WTC11 (cell line): ENCODE results near the gene CCL22. TPM values are rescaled to one million over a fixed set of nuclear protein-coding genes. Genes with fewer than 3 reads are reported as not detected.

Experiments
- ATAC-seq: fragments of 200-7000 bp; cut with Tn5 transposase; 2 replicates; pipeline ENCODE4 v1.10.0; 2021; ENCODE audit warnings: mild to moderate bottlenecking, moderate library complexity
- CTCF ChIA-PET: fragments of 300-600 bp; sonication (Branson Sonifier 250); formaldehyde crosslinking; loops from one replicate; lab custom pipeline; 2021; ENCODE audit warnings: antibody characterized with exemption; lab: Charles Lee
- POLR2A ChIA-PET: fragments of 350-600 bp; sonication (Branson Sonifier 250); formaldehyde crosslinking; loops from one replicate; lab custom pipeline; 2021; ENCODE audit warnings: antibody characterized with exemption; lab: Charles Lee
- DNase-seq: peaks from one replicate; pipeline ENCODE4 v3.0.0; 2021; ENCODE audit warnings: low spot score
- H3K27ac Mint-ChIP-seq: 2 replicates; pipeline ENCODE4 v1.8.0; 2021; ENCODE audit warnings: mixed read lengths
- H3K27me3 Mint-ChIP-seq: 2 replicates; pipeline ENCODE4 v1.8.0; 2021; ENCODE audit warnings: low read depth, mild to moderate bottlenecking, moderate library complexity, mixed read lengths
- H3K36me3 Mint-ChIP-seq: 2 replicates; pipeline ENCODE4 v1.8.0; 2021; ENCODE audit warnings: mixed read lengths
- H3K4me1 Mint-ChIP-seq: 2 replicates; pipeline ENCODE4 v1.8.0; 2022; ENCODE audit warnings: mixed read lengths
- H3K4me3 Mint-ChIP-seq: 2 replicates; pipeline ENCODE4 v1.8.0; 2021; ENCODE audit warnings: mild to moderate bottlenecking, moderate library complexity, mixed read lengths
- H3K9me3 Mint-ChIP-seq: 2 replicates; pipeline ENCODE4 v1.8.0; 2021; ENCODE audit warnings: mixed read lengths
- ATF1 ChIP-seq: sonication (generic); formaldehyde crosslinking; IDR thresholded peaks from 2 replicates; pipeline ENCODE4 v1.8.1; 2023; ENCODE audit warnings: mild to moderate bottlenecking, moderate library complexity, missing genetic modification reagents
- ATF3 ChIP-seq: sonication (generic); formaldehyde crosslinking; conservative IDR thresholded peaks from 2 replicates; pipeline ENCODE4 v1.8.1; 2022; ENCODE audit warnings: mild to moderate bottlenecking, missing genetic modification reagents
- CBFB ChIP-seq: sonication (generic); formaldehyde crosslinking; IDR thresholded peaks from 2 replicates; pipeline ENCODE4 v1.8.1; 2022; ENCODE audit warnings: mild to moderate bottlenecking, low read depth, missing genetic modification reagents
- ESRRA ChIP-seq: sonication (generic); formaldehyde crosslinking; IDR thresholded peaks from 2 replicates; pipeline ENCODE4 v1.8.1; 2022; ENCODE audit warnings: mild to moderate bottlenecking, missing genetic modification reagents, borderline replicate concordance
- FOXJ3 ChIP-seq: sonication (generic); formaldehyde crosslinking; IDR thresholded peaks from 2 replicates; pipeline ENCODE4 v1.9.0; 2021; ENCODE audit warnings: missing genetic modification reagents, mild to moderate bottlenecking, borderline replicate concordance
- FOXP4 ChIP-seq: sonication (generic); formaldehyde crosslinking; IDR thresholded peaks from 2 replicates; pipeline ENCODE4 v1.8.0; 2022; ENCODE audit warnings: mild to moderate bottlenecking, missing genetic modification reagents
- NFATC4 ChIP-seq: fragments of 250-450 bp; sonication (Bioruptor Pico); IDR thresholded peaks from 2 replicates; pipeline ENCODE4 v1.9.0; 2021; ENCODE audit warnings: mild to moderate bottlenecking
- NFE2L1 ChIP-seq: sonication (generic); formaldehyde crosslinking; IDR thresholded peaks from 2 replicates; pipeline ENCODE4 v1.8.1; 2023; ENCODE audit warnings: missing genetic modification reagents
- RELA ChIP-seq: sonication (generic); formaldehyde crosslinking; IDR thresholded peaks from 2 replicates; pipeline ENCODE4 v1.8.1; 2022; ENCODE audit warnings: missing genetic modification reagents, mild to moderate bottlenecking, borderline replicate concordance
- SMAD4 ChIP-seq: sonication (generic); formaldehyde crosslinking; IDR thresholded peaks from 2 replicates; pipeline ENCODE4 v1.8.0; 2022; ENCODE audit warnings: mild to moderate bottlenecking, missing genetic modification reagents
- TP53 ChIP-seq: sonication (generic); formaldehyde crosslinking; IDR thresholded peaks from 2 replicates; pipeline ENCODE4 v1.8.1; 2023; ENCODE audit warnings: mild to moderate bottlenecking, missing genetic modification reagents
- USF1 ChIP-seq: sonication (generic); formaldehyde crosslinking; IDR thresholded peaks from 2 replicates; pipeline ENCODE4 v1.8.0; 2022; ENCODE audit warnings: mild to moderate bottlenecking, missing genetic modification reagents
- ZNF416 ChIP-seq: fragments of 250-450 bp; sonication (Bioruptor Pico); IDR thresholded peaks from 2 replicates; pipeline ENCODE4 v1.9.0; 2021; ENCODE audit warnings: mild to moderate bottlenecking, inconsistent platforms
- ZNF423 ChIP-seq: fragments of 250-450 bp; sonication (Bioruptor Pico); IDR thresholded peaks from 2 replicates; pipeline ENCODE4 v2.1.2; 2022; ENCODE audit warnings: mild to moderate bottlenecking, moderate library complexity
- ZNF671 ChIP-seq: fragments of 250-450 bp; sonication (Bioruptor Pico); IDR thresholded peaks from 2 replicates; pipeline ENCODE4 v1.8.0; 2021; ENCODE audit warnings: mild to moderate bottlenecking
- total RNA-seq: library from RNA; stranded (reverse); gene quantifications from 3 replicates; pipeline ENCODE4 v1.2.3, GENCODE V29; 2021
- TF ChIP-seq, protein P1 (sequence below): sonication (generic); formaldehyde crosslinking; IDR thresholded peaks from 2 replicates; pipeline ENCODE4 v1.8.1; 2022; ENCODE audit warnings: low read depth, missing genetic modification reagents, borderline replicate concordance
- TF ChIP-seq, protein P2 (sequence below): sonication (generic); formaldehyde crosslinking; conservative IDR thresholded peaks from 2 replicates; pipeline ENCODE4 v1.8.1; 2023; ENCODE audit warnings: mild to moderate bottlenecking, low read depth, missing genetic modification reagents, moderate library complexity
- TF ChIP-seq, protein P3 (sequence below): sonication (generic); formaldehyde crosslinking; IDR thresholded peaks from 2 replicates; pipeline ENCODE4 v1.8.1; 2022; ENCODE audit warnings: missing genetic modification reagents, borderline replicate concordance
- TF ChIP-seq, protein P4 (sequence below): fragments of 250-450 bp; sonication (Bioruptor Pico); IDR thresholded peaks from 2 replicates; pipeline ENCODE4 v1.9.0; 2021; ENCODE audit warnings: moderate library complexity, mild to moderate bottlenecking, inconsistent platforms, borderline replicate concordance
- TF ChIP-seq, protein P5 (sequence below): fragments of 250-450 bp; sonication (Bioruptor Pico); IDR thresholded peaks from 2 replicates; pipeline ENCODE4 v1.9.0; 2021; ENCODE audit warnings: mild to moderate bottlenecking, borderline replicate concordance

The CCL22 gene
- total RNA-seq, 1 experiment from 2014 or later: 0.35 TPM

DNA sequence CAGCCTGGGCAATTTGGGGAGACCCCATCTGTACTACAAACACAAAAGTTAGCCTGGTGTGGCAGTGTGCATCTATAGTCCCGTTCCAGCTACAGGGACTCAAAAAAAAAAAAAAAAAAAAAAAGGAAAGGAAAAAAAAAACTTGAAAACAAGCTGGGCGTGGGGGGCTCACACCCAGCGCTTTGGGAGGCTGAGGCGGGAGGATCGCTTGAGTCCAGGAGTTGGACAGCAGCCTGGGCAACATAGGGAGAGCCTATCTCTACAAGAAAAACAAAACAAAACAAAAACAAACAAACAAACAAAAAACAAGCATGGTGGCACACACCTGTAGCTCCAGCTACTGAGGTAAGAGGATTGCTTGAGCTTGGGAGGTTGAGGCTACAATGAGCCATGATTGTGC lies 33.1 kb downstream of the CCL22 start:
- H3K36me3 Mint-ChIP-seq: no peaks in the 10 kb centered on the region
- no peak overlapping the region for H3K4me3 Mint-ChIP-seq
- H3K4me1 Mint-ChIP-seq: no peaks in the 10 kb centered on the region
- ATAC-seq (no peak), DNase-seq (no peak)
- POLR2A ChIA-PET: interaction anchor here (0.6 to 0.7 kb wide), 3 partner anchors 34 to 1386 kb away, joined by 3 read pairs; no protein-coding TSS in a partner anchor
- peaks cover 13% of the 10 kb centered on the region for H3K9me3 Mint-ChIP-seq
- H3K27ac Mint-ChIP-seq: no peak overlapping the region
- TF ChIP-seq USF1 (CRISPR knock-in tag) (no peak), FOXP4 (no peak), ZNF423 (CRISPR knock-in tag) (no peak), ESRRA (CRISPR knock-in tag) (no peak), TP53 (no peak)
- TF ChIP-seq, protein P1, sequence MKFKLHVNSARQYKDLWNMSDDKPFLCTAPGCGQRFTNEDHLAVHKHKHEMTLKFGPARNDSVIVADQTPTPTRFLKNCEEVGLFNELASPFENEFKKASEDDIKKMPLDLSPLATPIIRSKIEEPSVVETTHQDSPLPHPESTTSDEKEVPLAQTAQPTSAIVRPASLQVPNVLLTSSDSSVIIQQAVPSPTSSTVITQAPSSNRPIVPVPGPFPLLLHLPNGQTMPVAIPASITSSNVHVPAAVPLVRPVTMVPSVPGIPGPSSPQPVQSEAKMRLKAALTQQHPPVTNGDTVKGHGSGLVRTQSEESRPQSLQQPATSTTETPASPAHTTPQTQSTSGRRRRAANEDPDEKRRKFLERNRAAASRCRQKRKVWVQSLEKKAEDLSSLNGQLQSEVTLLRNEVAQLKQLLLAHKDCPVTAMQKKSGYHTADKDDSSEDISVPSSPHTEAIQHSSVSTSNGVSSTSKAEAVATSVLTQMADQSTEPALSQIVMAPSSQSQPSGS (CRISPR knock-in tag): no peak
- TF ChIP-seq, protein P2, sequence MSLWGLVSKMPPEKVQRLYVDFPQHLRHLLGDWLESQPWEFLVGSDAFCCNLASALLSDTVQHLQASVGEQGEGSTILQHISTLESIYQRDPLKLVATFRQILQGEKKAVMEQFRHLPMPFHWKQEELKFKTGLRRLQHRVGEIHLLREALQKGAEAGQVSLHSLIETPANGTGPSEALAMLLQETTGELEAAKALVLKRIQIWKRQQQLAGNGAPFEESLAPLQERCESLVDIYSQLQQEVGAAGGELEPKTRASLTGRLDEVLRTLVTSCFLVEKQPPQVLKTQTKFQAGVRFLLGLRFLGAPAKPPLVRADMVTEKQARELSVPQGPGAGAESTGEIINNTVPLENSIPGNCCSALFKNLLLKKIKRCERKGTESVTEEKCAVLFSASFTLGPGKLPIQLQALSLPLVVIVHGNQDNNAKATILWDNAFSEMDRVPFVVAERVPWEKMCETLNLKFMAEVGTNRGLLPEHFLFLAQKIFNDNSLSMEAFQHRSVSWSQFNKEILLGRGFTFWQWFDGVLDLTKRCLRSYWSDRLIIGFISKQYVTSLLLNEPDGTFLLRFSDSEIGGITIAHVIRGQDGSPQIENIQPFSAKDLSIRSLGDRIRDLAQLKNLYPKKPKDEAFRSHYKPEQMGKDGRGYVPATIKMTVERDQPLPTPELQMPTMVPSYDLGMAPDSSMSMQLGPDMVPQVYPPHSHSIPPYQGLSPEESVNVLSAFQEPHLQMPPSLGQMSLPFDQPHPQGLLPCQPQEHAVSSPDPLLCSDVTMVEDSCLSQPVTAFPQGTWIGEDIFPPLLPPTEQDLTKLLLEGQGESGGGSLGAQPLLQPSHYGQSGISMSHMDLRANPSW (CRISPR knock-in tag): no peak
- CTCF ChIA-PET: interaction anchor here (0.6 to 5.5 kb wide), 2 partner anchors 26 to 70 kb away, joined by 4 to 27 read pairs; no protein-coding TSS in a partner anchor
- peaks cover 8% of the 10 kb centered on the region for H3K27me3 Mint-ChIP-seq

DNA sequence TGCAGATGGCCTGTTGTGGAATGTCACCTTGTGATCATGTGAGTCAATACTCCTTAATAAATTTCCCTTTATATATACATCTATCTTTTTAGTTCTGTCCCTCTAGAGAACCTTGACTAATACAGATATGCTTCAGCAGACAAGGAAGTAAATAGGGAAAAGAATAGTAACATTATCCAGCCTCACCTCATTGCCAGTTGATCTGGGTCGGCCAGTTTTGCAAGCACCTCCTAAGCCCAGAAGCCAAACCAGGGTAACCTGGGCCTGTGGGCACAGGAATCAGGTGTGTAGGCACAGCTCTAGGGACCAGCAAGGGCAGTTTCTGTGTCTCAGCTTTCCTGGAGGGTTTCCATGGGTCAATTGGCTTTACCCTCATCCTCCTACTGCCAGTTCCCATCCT lies 34.1 kb downstream of the CCL22 start:
- ATAC-seq: no peak
- CTCF ChIA-PET: interaction anchor here (0.7 to 5.5 kb wide), 2 partner anchors 12 to 25 kb away, joined by 3 to 27 read pairs; partner anchors contain the start of gene CCL17

More for the DNA sequence above, 34.1 kb downstream of the CCL22 start:
- Mint-ChIP-seq H3K27ac (no peak overlapping the region), H3K36me3 (no peaks in the 10 kb centered on the region), H3K4me1 (no peaks in the 10 kb centered on the region), H3K4me3 (no peak overlapping the region), H3K9me3 (peaks cover 13% of the 10 kb centered on the region), H3K27me3 (peaks cover 8% of the 10 kb centered on the region)
- POLR2A ChIA-PET: no interaction called here
- no peak for DNase-seq
- TF ChIP-seq ATF1 (CRISPR knock-in tag): no peak
- no peak for TF ChIP-seq ZNF671 (CRISPR knock-in tag)
- no peak for TF ChIP-seq SMAD4 (CRISPR knock-in tag)
- TF ChIP-seq ATF3 (CRISPR knock-in tag): no peak
- TF ChIP-seq NFE2L1 (CRISPR knock-in tag): no peak
- TF ChIP-seq NFATC4 (CRISPR knock-in tag): no peak
- TF ChIP-seq, protein P3, sequence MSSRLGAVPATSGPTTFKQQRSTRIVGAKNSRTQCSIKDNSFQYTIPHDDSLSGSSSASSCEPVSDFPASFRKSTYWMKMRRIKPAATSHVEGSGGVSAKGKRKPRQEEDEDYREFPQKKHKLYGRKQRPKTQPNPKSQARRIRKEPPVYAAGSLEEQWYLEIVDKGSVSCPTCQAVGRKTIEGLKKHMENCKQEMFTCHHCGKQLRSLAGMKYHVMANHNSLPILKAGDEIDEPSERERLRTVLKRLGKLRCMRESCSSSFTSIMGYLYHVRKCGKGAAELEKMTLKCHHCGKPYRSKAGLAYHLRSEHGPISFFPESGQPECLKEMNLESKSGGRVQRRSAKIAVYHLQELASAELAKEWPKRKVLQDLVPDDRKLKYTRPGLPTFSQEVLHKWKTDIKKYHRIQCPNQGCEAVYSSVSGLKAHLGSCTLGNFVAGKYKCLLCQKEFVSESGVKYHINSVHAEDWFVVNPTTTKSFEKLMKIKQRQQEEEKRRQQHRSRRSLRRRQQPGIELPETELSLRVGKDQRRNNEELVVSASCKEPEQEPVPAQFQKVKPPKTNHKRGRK (CRISPR knock-in tag): no peak
- TF ChIP-seq RELA: no peak
- TF ChIP-seq CBFB: no peak
- TF ChIP-seq, protein P4, sequence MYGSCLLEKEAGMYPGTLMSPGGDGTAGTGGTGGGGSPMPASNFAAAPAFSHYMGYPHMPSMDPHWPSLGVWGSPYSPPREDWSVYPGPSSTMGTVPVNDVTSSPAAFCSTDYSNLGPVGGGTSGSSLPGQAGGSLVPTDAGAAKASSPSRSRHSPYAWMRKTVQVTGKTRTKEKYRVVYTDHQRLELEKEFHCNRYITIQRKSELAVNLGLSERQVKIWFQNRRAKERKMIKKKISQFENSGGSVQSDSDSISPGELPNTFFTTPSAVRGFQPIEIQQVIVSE (CRISPR knock-in tag): no peak
- TF ChIP-seq ZNF416 (CRISPR knock-in tag): no peak
- TF ChIP-seq, protein P5, sequence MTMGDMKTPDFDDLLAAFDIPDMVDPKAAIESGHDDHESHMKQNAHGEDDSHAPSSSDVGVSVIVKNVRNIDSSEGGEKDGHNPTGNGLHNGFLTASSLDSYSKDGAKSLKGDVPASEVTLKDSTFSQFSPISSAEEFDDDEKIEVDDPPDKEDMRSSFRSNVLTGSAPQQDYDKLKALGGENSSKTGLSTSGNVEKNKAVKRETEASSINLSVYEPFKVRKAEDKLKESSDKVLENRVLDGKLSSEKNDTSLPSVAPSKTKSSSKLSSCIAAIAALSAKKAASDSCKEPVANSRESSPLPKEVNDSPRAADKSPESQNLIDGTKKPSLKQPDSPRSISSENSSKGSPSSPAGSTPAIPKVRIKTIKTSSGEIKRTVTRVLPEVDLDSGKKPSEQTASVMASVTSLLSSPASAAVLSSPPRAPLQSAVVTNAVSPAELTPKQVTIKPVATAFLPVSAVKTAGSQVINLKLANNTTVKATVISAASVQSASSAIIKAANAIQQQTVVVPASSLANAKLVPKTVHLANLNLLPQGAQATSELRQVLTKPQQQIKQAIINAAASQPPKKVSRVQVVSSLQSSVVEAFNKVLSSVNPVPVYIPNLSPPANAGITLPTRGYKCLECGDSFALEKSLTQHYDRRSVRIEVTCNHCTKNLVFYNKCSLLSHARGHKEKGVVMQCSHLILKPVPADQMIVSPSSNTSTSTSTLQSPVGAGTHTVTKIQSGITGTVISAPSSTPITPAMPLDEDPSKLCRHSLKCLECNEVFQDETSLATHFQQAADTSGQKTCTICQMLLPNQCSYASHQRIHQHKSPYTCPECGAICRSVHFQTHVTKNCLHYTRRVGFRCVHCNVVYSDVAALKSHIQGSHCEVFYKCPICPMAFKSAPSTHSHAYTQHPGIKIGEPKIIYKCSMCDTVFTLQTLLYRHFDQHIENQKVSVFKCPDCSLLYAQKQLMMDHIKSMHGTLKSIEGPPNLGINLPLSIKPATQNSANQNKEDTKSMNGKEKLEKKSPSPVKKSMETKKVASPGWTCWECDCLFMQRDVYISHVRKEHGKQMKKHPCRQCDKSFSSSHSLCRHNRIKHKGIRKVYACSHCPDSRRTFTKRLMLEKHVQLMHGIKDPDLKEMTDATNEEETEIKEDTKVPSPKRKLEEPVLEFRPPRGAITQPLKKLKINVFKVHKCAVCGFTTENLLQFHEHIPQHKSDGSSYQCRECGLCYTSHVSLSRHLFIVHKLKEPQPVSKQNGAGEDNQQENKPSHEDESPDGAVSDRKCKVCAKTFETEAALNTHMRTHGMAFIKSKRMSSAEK (CRISPR knock-in tag): no peak
- no peak for TF ChIP-seq FOXJ3 (CRISPR knock-in tag)
